ENCODE results near the gene FKBP9. TPM values are rescaled to one million over a fixed set of nuclear protein-coding genes. Genes with fewer than 3 reads are reported as not detected.
"Not testable (repeated sequence)": the region's sequence is repeated elsewhere in the genome, so short reads cannot be mapped to it uniquely, and the experiment has no call there.

FKBP9 gene
- polyA plus RNA-seq, 1 experiment, result 248 TPM

DNA sequence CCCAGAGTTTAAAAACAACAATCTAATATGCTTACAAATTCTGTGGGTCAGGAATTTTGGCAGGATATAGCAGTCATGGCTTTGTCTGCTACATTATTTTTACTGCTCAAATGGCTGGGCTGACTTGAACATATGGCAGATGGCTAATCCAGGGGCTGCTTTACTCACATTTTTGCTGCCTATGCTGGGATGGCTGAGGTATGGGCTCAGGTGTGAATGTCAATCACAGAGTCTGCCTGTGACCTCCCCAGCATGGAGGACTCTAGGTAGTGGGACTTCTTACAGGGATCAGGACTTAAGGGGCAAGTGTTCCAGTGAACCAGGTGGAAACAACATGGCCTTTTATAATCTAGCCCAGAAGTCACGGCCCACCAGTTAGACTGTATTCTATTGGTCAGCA, 4.4 kb upstream of the FKBP9 start:
- Histone ChIP-seq H3K36me3 (ENCODE audit: control insufficient read depth, insufficient read depth, low read length) (no peaks in the 10 kb centered on the region), H3K27me3 (ENCODE audit: control insufficient read depth, insufficient read depth, low read length) (no peaks in the 10 kb centered on the region; the same call in 1 of the 2 replicates), H3K4me3 (ENCODE audit: low read depth, low read length) (no peak overlapping the region)
- ChIA-PET CTCF (no interaction called here), POLR2A (no interaction called here)
- DNase-seq (ENCODE audit: low read depth), result no peak
- TF ChIP-seq, protein P1, sequence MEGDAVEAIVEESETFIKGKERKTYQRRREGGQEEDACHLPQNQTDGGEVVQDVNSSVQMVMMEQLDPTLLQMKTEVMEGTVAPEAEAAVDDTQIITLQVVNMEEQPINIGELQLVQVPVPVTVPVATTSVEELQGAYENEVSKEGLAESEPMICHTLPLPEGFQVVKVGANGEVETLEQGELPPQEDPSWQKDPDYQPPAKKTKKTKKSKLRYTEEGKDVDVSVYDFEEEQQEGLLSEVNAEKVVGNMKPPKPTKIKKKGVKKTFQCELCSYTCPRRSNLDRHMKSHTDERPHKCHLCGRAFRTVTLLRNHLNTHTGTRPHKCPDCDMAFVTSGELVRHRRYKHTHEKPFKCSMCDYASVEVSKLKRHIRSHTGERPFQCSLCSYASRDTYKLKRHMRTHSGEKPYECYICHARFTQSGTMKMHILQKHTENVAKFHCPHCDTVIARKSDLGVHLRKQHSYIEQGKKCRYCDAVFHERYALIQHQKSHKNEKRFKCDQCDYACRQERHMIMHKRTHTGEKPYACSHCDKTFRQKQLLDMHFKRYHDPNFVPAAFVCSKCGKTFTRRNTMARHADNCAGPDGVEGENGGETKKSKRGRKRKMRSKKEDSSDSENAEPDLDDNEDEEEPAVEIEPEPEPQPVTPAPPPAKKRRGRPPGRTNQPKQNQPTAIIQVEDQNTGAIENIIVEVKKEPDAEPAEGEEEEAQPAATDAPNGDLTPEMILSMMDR (IDR thresholded peaks at IDR 0.05; ENCODE audit: insufficient read depth, low read depth, low read length), result no peak

DNA sequence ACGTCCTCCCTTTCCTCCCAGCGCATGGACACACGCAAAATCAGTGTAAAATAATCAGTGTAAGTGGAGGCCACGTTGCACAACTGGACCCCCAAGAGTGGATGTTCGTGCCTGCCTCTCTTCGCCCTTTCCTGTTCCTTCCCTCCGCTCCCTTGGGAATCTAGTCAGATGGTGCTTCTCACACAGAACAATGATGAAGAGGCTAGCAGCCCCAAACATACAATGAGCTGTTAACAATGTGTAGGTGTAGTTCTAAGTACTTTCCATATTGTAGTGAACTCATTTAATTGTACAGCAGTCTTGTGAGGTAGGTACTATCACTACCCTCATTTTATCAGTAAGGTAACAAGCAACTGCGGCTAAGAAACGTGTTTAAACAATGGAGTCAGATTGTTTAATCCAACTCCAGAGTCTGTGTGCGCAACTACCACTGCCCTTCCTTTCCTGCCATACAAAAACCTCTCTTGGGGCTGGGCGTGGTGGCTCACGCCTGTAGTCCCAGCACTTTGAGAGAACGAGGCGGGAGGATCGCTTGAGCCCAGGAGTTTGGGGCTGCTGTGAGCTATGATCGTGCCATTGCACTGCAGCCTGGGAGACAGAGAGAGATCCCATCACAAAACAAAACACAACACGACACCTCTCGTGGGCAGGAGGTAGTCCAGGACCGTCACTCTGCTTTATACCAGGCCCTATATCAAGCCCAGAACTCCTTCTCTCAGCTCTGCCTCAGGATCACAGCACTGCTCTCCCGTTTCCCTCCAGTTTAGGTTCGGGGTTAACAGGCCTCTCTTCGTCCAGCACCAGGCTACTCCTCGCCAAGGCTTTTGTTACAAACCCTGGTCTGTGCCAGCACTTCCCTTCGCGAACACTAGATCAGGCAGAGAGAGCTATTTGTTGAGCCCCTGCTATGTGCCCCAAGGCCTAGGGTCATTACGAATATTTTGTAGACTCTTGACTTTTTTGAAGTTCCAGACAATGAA, 1.1 kb downstream of the FKBP9 start:
- TF ChIP-seq, protein P1 (IDR thresholded peaks at IDR 0.05; ENCODE audit: insufficient read depth, low read depth, low read length), result no peak
- Histone ChIP-seq H3K36me3 (ENCODE audit: control insufficient read depth, insufficient read depth, low read length) (0 out of 2 replicates have a peak, but pooled peaks cover 1% of the 10 kb centered on the region), H3K4me3 (ENCODE audit: low read depth, low read length) (peak overlapping the region; percentile 94), H3K27me3 (ENCODE audit: control insufficient read depth, insufficient read depth, low read length) (no peaks in the 10 kb centered on the region)
- ChIA-PET CTCF (interaction anchor here (0.6 to 1.6 kb wide), 7 partner anchors 15 to 158 kb away, joined by 3 to 9 read pairs (median 4); no protein-coding TSS in a partner anchor), POLR2A (no interaction called here)
- DNase-seq (ENCODE audit: low read depth), result no peak

DNA sequence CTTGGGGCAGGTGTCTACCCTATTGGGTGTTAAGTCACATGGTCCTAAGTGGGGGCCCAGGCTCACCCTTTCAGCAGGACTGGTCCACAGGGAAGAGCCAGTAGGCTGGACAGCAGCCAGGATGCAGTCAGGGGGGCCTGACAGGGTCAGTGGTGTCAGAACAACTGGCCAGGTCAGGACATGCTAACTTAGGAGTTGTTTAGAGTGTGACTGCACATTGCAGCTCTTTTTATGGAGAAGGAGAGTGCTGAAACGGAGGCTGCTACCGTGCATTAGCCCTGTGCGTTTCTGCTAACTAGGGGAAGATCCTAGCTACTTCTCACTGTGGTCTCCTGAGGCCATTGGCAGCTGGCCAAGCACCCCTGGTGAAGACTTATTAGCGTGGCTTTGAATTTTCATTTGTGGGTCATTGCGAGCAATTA, 6.7 kb downstream of the FKBP9 start:
- H3K27me3 ChIP-seq (ENCODE audit: control insufficient read depth, insufficient read depth, low read length); POLR2A ChIA-PET; H3K4me3 ChIP-seq (ENCODE audit: low read depth, low read length); CTCF ChIA-PET; DNase-seq (ENCODE audit: low read depth); H3K36me3 ChIP-seq (ENCODE audit: control insufficient read depth, insufficient read depth, low read length): not testable (repeated sequence)

DNA sequence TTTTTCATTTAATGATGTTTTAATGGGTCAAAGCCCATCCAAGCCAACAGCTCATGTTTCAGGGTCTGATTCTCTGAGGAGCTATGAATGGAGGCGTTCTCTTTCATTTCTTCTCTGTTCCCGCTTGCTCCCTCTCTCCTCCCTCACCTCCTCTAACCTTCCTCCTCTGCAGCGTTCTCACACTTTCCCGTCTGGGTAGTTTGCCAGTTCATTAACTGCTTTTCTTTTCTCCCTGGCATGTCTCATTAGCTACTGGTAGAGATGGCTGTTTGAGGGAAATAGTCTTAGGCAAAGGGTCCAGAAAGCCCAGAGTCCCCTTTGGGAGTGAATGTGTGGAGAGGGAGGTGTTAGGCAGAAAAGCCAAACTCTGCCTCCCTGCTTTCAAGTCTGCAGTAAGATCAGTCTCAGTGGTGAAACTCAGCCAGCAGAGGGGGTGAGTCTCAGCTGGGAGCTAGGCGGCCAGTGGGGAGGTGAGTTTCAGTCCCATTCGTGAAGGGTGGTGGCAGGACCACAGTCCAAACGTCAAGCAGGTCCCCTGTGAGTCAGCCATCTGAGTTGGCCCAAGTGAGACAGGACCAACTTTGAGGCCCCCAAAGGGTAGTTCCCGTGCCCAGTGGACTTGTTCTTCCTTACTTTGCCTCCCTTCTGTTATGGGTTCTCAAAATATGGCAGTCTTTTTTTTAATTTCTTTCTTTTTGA, 7.4 kb downstream of the FKBP9 start:
- CTCF ChIA-PET; DNase-seq (ENCODE audit: low read depth); POLR2A ChIA-PET; H3K36me3 ChIP-seq (ENCODE audit: control insufficient read depth, insufficient read depth, low read length); H3K27me3 ChIP-seq (ENCODE audit: control insufficient read depth, insufficient read depth, low read length); H3K4me3 ChIP-seq (ENCODE audit: low read depth, low read length): not testable (repeated sequence)
- TF ChIP-seq, protein P1 (IDR thresholded peaks at IDR 0.05; ENCODE audit: insufficient read depth, low read depth, low read length), result peak; percentile 41

DNA sequence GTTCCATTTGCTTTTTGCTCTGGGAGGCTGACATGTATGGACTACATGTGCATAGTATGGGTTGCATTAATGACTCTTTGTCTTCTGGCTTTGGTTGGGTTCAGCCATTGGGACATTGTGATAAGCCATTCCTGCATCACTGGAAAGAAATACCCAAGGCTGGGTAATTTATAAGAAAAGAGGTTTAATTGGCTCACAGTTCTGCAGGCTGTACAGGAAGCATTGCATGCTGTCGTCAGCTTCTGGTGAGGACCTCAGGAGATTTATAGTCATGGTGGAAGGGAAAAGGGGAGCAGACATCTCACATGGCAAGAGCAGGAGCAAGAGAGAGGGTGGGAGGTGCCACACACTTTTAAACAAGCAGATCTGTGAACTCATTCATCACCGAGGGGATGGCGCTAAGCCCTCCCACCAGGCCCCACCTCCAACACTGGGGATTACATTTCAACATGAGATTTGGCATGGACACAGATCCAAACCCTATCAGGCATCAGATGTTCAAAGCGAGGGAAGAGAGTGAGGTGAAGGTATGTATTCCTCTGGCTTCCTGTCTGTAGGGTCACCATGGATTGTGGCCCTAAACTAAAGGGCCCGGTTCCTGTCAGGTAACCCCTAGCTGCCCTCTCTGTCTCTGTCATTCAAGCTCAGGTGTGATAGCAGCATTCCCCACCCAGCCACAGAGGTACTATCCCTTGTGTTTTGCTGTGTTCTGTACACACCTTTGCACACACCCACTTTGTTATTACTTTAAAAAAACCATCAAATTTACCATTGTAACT, 9.4 kb downstream of the FKBP9 start:
- H3K27me3 ChIP-seq (ENCODE audit: control insufficient read depth, insufficient read depth, low read length); POLR2A ChIA-PET; H3K36me3 ChIP-seq (ENCODE audit: control insufficient read depth, insufficient read depth, low read length); H3K4me3 ChIP-seq (ENCODE audit: low read depth, low read length); DNase-seq (ENCODE audit: low read depth): not testable (repeated sequence)
- CTCF ChIA-PET, result interaction anchor here (0.6 kb wide), 1 partner anchor 16 kb away, joined by 3 read pairs; no protein-coding TSS in a partner anchor

DNA sequence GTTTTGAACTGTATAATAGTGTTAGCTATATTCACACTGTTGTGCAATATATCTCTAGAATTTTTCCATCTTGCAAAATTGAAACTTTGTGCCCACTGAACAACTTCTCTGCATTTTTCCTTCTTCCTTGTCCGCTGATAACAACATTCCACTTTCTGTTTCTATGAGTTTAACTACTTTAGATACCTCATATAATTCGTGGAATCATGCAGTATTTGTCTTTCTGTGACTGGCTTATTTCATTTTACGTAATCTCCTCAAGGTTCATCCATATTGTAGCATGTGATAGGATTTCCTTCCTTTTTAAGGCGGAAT, 10.0 kb downstream of the FKBP9 start:
- POLR2A ChIA-PET; H3K36me3 ChIP-seq (ENCODE audit: control insufficient read depth, insufficient read depth, low read length); H3K27me3 ChIP-seq (ENCODE audit: control insufficient read depth, insufficient read depth, low read length); H3K4me3 ChIP-seq (ENCODE audit: low read depth, low read length); DNase-seq (ENCODE audit: low read depth): not testable (repeated sequence)
- CTCF ChIA-PET, result interaction anchor here (0.6 kb wide), 1 partner anchor 17 kb away, joined by 3 read pairs; no protein-coding TSS in a partner anchor

DNA sequence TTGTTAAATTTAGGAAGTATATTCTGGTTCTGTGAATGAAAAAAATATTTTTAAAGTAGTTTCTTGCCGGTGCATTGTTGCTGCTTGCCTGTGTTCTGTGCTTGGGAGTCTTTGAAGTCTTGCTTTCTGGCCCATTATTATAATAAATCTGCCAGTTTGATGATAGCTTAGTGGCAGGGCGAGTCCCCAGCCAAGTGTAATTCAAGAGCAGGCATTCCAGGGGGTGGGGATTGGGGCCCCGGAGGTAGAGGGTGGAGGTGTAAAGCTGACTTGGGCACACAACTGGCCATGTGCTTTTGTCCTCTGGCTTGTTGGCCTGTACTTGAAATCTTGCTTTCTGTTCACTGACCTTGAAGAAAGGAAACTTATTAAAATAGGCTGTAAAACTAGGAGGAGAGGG, 14.7 kb downstream of the FKBP9 start:
- H3K4me3 ChIP-seq (ENCODE audit: low read depth, low read length); POLR2A ChIA-PET; H3K36me3 ChIP-seq (ENCODE audit: control insufficient read depth, insufficient read depth, low read length); CTCF ChIA-PET; DNase-seq (ENCODE audit: low read depth); H3K27me3 ChIP-seq (ENCODE audit: control insufficient read depth, insufficient read depth, low read length): not testable (repeated sequence)

DNA sequence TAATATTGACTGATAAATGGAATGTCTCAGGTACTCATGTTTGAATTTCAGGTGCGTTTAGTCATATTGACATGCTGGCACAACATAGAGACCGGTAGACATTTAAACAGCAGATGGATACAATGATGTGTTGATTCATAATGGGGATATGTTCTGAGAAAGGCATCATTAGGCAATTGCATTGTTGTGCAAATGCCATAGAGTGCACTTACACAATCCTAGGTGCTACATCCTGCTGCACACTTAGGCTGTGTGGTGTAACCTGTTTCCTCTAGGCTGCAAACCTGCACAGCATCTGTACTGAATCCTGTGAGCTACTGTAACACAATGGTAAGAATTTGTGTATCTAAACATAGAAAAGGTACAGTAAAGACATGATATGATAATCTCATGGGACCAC, 19.9 kb downstream of the FKBP9 start:
- H3K27me3 ChIP-seq (ENCODE audit: control insufficient read depth, insufficient read depth, low read length); POLR2A ChIA-PET; H3K4me3 ChIP-seq (ENCODE audit: low read depth, low read length); DNase-seq (ENCODE audit: low read depth); H3K36me3 ChIP-seq (ENCODE audit: control insufficient read depth, insufficient read depth, low read length); CTCF ChIA-PET: not testable (repeated sequence)

DNA sequence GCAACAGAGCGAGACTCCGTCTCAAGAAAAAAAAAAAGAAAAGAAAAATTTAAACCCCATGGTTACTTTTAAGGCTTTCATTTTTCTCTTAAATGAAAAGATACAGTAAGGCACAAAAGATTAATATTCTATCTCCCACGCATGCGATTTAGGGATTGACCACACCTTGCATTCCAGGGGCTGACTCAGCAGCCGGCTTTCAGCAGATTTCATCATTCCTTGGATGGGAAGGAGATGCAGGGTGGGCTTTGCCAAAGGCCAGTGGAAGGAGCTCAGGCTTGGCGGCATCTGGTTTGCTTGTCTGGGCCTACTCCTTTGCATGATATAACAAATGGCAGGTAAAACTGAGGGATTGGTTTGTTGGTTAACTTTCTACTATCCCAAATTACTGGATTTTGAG, 22.0 kb downstream of the FKBP9 start:
- POLR2A ChIA-PET, result interaction anchor here (0.6 kb wide), 1 partner anchor 46 kb away, joined by 10 read pairs; no protein-coding TSS in a partner anchor
- H3K27me3 ChIP-seq (ENCODE audit: control insufficient read depth, insufficient read depth, low read length); H3K4me3 ChIP-seq (ENCODE audit: low read depth, low read length); CTCF ChIA-PET; H3K36me3 ChIP-seq (ENCODE audit: control insufficient read depth, insufficient read depth, low read length): not testable (repeated sequence)
- peak; percentile 73 for DNase-seq (ENCODE audit: low read depth)

Measured in BJ (cell line).